ENCODE results near the gene FAM200A. TPM values are rescaled to one million over a fixed set of nuclear protein-coding genes. Genes with fewer than 3 reads are reported as not detected.

The FAM200A gene
- total and polyA plus RNA-seq, 8 donors: 4.1 to 16.4 (median 15.3) TPM

DNA sequence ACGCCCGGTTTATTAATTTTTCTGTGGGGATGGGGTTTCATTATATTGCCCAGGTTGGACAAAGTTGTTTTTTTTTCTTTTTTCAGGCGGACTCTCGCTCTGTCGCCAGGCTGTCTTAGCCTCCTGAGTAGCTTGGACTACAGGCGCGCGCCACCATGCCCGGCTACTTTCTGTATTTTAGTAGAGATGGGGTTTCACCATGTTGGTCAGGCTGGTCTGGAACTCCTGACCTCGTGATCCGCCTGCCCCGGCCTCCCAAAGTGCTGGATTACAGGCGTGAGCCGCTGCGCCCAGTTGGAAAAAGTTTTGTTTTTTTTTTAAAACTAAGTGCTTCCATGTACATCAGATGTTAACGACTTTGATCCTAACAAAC lies 51.3 kb downstream of the FAM200A start:
- peak overlapping the region; percentile 97 to 99 for H3K27ac ChIP-seq
- intact Hi-C loops (cut with DNase I): no loop called here
- ATAC-seq (no peak), DNase-seq (no peak)
- no peaks in the 10 kb centered on the region for H3K27me3 ChIP-seq
- no peaks in the 10 kb centered on the region for H3K9me3 ChIP-seq
- TF ChIP-seq, protein P1, sequence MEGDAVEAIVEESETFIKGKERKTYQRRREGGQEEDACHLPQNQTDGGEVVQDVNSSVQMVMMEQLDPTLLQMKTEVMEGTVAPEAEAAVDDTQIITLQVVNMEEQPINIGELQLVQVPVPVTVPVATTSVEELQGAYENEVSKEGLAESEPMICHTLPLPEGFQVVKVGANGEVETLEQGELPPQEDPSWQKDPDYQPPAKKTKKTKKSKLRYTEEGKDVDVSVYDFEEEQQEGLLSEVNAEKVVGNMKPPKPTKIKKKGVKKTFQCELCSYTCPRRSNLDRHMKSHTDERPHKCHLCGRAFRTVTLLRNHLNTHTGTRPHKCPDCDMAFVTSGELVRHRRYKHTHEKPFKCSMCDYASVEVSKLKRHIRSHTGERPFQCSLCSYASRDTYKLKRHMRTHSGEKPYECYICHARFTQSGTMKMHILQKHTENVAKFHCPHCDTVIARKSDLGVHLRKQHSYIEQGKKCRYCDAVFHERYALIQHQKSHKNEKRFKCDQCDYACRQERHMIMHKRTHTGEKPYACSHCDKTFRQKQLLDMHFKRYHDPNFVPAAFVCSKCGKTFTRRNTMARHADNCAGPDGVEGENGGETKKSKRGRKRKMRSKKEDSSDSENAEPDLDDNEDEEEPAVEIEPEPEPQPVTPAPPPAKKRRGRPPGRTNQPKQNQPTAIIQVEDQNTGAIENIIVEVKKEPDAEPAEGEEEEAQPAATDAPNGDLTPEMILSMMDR (IDR thresholded peaks at IDR 0.05): no peak
- H3K4me3 ChIP-seq: peak overlapping the region; percentile 97 to 98
- peaks cover 0 to 31% of the 10 kb centered on the region in 2 donors for H3K36me3 ChIP-seq
- H3K4me1 ChIP-seq: peaks cover 15 to 47% of the 10 kb centered on the region in 2 donors

DNA sequence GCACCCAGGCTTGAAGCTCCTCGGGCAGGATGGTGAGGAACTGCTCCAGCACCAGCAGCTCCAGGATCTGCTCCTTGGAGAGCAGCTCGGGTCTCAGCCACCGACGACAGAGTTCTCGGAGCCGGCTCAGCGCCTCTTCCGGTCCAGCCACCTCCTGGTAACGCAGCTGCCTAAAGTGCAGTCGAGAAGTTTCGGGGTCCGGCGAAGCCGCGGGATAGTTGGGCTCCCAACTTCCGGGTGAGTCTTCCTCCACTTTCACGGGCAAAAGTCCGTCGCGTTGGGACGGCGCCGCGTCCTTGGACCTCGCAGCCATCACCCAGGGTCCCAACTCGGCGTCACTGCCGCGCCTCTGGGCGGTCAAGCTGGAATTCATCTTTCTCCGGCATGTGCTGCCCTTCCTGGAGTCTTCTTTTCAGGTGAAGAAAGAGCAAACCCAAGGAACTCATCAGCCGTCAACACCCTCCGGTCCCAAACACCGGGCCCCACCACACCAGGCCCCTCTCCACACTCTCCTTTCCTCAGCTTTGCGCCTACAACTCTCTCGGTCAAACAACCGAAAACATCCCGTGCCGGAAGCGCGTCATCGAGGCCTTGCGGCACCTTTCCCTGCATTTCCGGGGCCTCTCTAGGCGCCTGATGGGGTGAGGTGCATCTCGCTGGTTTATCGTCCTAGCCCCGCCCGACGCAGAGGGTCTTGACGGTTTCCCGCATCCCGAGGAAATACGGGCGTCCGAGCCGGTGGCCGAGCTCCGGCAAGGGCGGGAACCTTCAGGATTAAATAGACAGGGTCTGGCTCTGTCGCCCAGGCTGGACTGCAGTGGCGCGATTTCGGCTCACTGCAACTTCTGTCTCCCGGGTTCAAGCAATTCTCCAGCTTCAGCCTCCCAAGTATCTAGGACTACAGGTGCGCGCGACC lies 51.9 kb downstream of the FAM200A start, which contains the start of gene ZNF394:
ZNF394 (minus strand) TSS at position 561 of the 916 bp plus-strand sequence; CDS start at position 373, 188 bp downstream.
- intact Hi-C loops (cut with DNase I): no loop called here
- peak; percentile 73 for ATAC-seq
- TF ChIP-seq, protein P1 (IDR thresholded peaks at IDR 0.05): no peak

DNA sequence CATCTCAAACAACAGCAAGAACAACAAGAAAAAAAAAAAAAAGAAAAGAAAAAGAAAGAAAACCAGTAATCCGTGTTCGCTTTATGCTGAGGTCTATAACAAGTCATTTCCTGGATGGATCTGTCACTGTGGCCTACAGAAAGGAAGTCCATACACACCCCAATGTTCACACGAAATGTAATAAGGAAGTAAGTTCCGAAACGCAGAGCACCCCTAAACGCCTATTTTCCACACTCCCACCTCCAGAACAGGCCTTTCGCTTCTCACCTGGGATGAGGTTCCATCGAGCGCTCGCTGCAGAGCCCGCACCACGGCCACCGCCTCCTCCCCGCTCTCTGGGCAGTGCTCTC lies 52.6 kb downstream of the FAM200A start:
- DNase-seq: peak in 2 of 4 donors; percentile 1 to 6
- peak; percentile 45 for ATAC-seq
- peak overlapping the region; percentile 97 to 98 for H3K4me3 ChIP-seq
- no peaks in the 10 kb centered on the region for H3K27me3 ChIP-seq
- peak overlapping the region; percentile 97 to 99 for H3K27ac ChIP-seq
- TF ChIP-seq, protein P1 (IDR thresholded peaks at IDR 0.05): no peak
- peaks cover 0 to 44% of the 10 kb centered on the region in 2 donors for H3K36me3 ChIP-seq
- peaks cover 12 to 45% of the 10 kb centered on the region in 2 donors for H3K4me1 ChIP-seq
- peaks cover 0 to 8% of the 10 kb centered on the region in 2 donors for H3K9me3 ChIP-seq
- intact Hi-C loops (cut with DNase I): no loop called here

More for the DNA sequence above, 51.9 kb downstream of the FAM200A start, which contains the start of gene ZNF394:
- peaks cover 0 to 2% of the 10 kb centered on the region in 2 donors for H3K9me3 ChIP-seq
- peaks cover 12 to 45% of the 10 kb centered on the region in 2 donors for H3K4me1 ChIP-seq
- no peaks in the 10 kb centered on the region for H3K27me3 ChIP-seq
- peak within 1 kb of the TSS; percentile 97 to 98 for H3K4me3 ChIP-seq
- peak within 1 kb of the TSS; percentile 97 to 99 for H3K27ac ChIP-seq
- H3K36me3 ChIP-seq: peaks cover 0 to 37% of the 10 kb centered on the region in 2 donors
- DNase-seq: peak; percentile 93 to 97 (median 94)

DNA sequence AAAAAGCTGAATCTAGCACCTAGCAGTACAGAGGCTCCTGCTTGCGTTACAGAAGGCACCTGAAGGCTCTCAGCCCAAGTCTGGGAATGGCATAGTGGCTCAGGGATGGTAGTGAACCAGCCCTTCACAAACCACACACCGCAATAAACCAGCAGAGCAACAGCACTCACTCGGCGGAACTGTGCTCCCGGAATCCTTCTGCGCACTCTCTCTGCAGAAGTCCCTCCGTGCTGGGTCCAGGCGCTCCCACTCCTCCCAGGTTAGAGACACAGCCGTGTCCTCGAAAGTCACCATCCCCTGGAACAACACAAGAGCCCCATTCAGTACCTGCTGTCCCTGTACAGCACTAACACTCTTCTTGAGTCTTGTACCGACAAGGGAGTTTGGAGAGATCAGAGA lies 53.4 kb downstream of the FAM200A start:
- Histone ChIP-seq H3K4me1 (peaks cover 12 to 38% of the 10 kb centered on the region in 2 donors), H3K9me3 (peaks cover 0 to 16% of the 10 kb centered on the region in 2 donors), H3K36me3 (peaks cover 0 to 52% of the 10 kb centered on the region in 2 donors), H3K27ac (peak overlapping the region; percentile 97 to 99), H3K27me3 (no peaks in the 10 kb centered on the region), H3K4me3 (peak overlapping the region; percentile 97 to 98)
- TF ChIP-seq, protein P1 (IDR thresholded peaks at IDR 0.05): no peak
- ATAC-seq: no peak
- no peak for DNase-seq
- intact Hi-C loops (cut with DNase I): no loop called here

All from left lung (tissue), 10 donors.